Measurements from ENCODE around the gene SLC16A5. TPM values are rescaled to one million over a fixed set of nuclear protein-coding genes. Genes with fewer than 3 reads are reported as not detected.

SLC16A5 gene
- total RNA-seq, 1 donor from 2014 or later, result 19.1 TPM

DNA sequence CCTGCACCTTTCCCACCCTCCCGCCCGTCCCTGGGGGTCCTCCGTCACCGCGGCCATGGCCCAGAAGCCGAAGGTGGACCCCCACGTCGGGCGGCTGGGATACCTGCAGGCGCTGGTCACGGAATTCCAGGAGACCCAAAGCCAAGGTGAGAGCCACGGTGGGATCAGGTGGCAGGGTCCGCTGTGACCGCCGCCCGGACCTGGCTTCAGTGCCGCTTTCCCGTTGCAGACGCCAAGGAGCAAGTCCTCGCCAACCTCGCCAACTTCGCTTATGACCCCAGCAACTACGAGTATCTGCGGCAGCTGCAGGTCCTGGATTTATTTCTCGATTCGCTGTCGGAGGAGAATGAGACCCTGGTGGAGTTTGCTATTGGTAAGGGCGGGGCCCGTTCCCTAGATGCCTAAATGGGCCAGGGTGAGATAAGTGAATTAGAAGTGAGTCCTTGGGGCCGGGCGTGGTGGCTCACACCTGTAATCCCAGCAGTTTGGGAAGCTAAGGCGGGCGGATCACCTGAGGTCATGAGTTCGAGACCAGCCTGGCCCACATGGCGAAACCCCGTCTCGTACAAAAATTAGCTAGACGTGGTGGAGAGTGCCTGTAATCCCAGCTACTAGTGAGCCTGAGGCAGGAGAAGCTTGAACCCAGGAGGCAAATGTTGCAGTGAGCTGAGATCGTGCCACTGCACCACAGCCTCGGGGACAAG is 22.6 kb downstream of the SLC16A5 start:
- no peaks in the 10 kb centered on the region for H3K27me3 ChIP-seq (ENCODE audit: control insufficient read depth, insufficient read depth, low read length)
- peak overlapping the region; percentile 74 for H3K4me3 ChIP-seq (ENCODE audit: low read depth, low read length)
- TF ChIP-seq, protein P1, sequence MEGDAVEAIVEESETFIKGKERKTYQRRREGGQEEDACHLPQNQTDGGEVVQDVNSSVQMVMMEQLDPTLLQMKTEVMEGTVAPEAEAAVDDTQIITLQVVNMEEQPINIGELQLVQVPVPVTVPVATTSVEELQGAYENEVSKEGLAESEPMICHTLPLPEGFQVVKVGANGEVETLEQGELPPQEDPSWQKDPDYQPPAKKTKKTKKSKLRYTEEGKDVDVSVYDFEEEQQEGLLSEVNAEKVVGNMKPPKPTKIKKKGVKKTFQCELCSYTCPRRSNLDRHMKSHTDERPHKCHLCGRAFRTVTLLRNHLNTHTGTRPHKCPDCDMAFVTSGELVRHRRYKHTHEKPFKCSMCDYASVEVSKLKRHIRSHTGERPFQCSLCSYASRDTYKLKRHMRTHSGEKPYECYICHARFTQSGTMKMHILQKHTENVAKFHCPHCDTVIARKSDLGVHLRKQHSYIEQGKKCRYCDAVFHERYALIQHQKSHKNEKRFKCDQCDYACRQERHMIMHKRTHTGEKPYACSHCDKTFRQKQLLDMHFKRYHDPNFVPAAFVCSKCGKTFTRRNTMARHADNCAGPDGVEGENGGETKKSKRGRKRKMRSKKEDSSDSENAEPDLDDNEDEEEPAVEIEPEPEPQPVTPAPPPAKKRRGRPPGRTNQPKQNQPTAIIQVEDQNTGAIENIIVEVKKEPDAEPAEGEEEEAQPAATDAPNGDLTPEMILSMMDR (IDR thresholded peaks at IDR 0.05; ENCODE audit: insufficient read depth, low read length, poor library complexity, severe bottlenecking), result no peak
- DNase-seq (ENCODE audit: low read depth), result no peak
- peaks cover 3% of the 10 kb centered on the region for H3K36me3 ChIP-seq (ENCODE audit: control insufficient read depth, insufficient read depth, low read length)

DNA sequence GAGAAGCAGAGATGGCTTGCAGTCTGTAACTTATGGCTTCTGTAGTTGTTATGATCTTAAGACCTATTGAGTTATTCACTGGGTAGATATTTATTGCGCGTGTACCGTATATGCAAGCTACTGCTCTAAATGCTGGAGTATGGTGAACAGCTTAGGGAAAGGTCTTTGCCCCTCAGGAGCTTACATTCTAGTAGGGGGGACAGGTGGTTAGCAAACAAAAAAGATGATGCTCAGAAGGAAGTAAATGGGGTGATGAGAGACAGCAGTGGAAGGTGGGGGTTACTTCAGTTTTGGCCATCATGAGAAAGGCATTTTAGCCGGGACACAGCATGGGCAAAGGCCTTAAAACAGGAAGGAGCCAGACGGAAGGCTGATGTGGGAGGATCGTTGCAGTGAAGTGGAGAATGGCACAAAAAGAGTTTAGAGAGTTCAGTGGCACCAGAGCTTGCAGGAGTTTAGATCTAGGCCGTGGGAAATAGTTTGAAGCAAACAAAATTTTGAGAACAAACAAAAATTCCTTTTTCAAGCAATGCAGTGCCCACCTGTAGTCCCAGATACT is 24.1 kb downstream of the SLC16A5 start:
- Histone ChIP-seq H3K27me3 (ENCODE audit: control insufficient read depth, insufficient read depth, low read length) (no peaks in the 10 kb centered on the region), H3K36me3 (ENCODE audit: control insufficient read depth, insufficient read depth, low read length) (peaks cover 3% of the 10 kb centered on the region), H3K4me3 (ENCODE audit: low read depth, low read length) (no peak overlapping the region)
- TF ChIP-seq, protein P1 (IDR thresholded peaks at IDR 0.05; ENCODE audit: insufficient read depth, low read length, poor library complexity, severe bottlenecking), result no peak
- DNase-seq (ENCODE audit: low read depth), result no peak

DNA sequence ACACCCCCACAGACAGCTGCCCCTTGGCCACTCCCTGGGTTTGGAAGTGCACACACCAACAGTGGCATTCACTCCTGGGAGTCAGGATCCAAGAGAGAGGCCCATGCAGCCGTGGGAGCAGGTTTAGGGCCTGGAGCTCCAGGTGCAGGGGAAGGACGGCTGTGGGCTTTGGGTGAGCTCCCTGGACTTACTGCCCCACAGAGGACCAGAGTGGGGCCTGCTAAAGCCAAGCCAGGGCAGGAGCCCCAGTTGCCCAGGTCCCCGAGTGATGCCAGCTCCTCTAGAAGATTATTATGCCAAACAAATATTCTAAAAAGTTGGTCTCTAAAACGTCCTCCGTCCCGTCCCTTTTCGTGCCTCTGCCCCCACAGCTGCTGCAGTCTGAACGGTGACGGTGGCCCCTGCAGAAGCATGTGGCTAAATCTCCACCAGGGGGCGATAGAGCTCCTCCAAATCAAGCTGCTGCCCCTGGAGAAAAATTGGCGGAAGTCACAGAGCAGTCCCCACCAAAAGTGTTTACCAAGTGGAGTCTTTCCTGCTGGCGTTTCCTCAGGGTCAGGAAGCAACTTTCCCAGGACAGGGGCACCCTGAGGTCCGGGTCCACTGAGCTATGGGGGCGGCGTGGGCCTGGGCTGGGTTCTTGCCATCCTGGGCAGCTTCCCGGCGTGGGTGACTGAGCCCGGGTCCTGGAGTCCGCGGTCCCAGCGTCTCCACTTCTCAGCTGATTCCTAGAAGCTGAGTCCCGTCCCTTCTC is 26.2 kb downstream of the SLC16A5 start:
- peaks cover 3% of the 10 kb centered on the region for H3K36me3 ChIP-seq (ENCODE audit: control insufficient read depth, insufficient read depth, low read length)
- no peak for DNase-seq (ENCODE audit: low read depth)
- TF ChIP-seq, protein P1 (IDR thresholded peaks at IDR 0.05; ENCODE audit: insufficient read depth, low read length, poor library complexity, severe bottlenecking), result peak; percentile 89
- no peaks in the 10 kb centered on the region for H3K27me3 ChIP-seq (ENCODE audit: control insufficient read depth, insufficient read depth, low read length)
- peak overlapping the region; percentile 42 for H3K4me3 ChIP-seq (ENCODE audit: low read depth, low read length)

DNA sequence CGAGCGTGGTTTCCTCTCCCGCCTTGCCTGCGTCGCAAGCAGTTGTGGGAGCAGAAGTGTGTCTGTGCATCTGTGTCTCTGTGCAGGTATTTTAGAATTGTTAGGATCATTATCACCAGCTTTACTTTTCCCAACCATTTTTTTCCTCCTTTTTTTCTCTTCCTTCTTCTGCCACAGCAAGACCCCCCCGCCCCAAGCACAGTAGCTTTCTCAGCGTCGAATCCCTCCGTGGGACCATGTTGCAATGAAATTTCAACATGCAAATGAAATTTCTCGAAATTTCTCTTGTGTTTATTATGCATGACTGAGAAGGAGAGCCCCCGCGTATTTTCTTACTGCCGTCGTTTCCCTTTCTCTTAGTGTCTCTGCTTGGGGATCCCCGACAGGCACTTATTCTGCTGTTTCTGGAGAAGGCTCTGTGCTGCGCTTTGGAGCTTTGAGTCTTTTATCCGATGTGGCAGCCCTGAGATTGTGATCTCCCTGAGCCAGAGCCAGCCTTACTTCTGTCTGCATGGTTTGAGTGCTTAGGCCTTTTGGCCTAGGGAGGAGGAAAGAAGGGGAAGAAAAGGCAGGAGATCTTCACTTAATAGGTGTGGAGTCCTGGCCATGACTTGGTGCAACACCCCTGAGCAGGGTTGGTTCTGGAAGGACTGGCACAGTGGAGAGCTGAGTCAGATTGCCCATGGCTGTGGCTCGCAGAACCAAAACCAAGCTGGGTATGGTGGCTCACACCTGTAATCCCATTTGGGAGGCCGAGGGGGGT is 27.0 kb downstream of the SLC16A5 start:
- Histone ChIP-seq H3K36me3 (ENCODE audit: control insufficient read depth, insufficient read depth, low read length) (peaks cover 3% of the 10 kb centered on the region), H3K4me3 (ENCODE audit: low read depth, low read length) (peak overlapping the region; percentile 42), H3K27me3 (ENCODE audit: control insufficient read depth, insufficient read depth, low read length) (no peaks in the 10 kb centered on the region)
- TF ChIP-seq, protein P1 (IDR thresholded peaks at IDR 0.05; ENCODE audit: insufficient read depth, low read length, poor library complexity, severe bottlenecking), result no peak
- no peak for DNase-seq (ENCODE audit: low read depth)

DNA sequence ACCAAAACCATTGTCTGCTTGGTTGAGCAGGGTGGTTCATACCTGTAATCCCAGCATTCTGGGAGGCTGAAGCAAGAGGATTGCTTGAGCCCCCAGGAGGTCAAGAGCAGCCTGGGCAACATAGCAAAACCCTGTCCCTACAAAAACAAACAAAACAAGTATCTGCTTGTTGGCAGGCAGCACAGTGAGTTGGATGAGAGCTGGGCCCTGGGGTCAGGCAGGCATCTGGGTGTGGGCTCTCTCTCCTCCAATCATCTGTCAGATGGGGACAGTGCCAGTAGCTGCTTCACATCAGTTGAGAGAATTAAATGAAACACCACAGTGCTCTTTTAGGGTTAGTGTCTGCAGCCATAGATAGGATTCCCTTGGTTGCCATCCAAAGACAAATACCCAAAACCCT is 27.8 kb downstream of the SLC16A5 start:
- Histone ChIP-seq H3K36me3 (ENCODE audit: control insufficient read depth, insufficient read depth, low read length) (peaks cover 4% of the 10 kb centered on the region), H3K4me3 (ENCODE audit: low read depth, low read length) (no peak overlapping the region), H3K27me3 (ENCODE audit: control insufficient read depth, insufficient read depth, low read length) (no peaks in the 10 kb centered on the region)
- no peak for DNase-seq (ENCODE audit: low read depth)
- TF ChIP-seq, protein P1 (IDR thresholded peaks at IDR 0.05; ENCODE audit: insufficient read depth, low read length, poor library complexity, severe bottlenecking), result no peak
